GM18517 (cell line): ENCODE results near the gene CNOT3.

Experiments
- ATAC-seq: cut with Tn5 transposase; IDR thresholded peaks from one replicate; pipeline ENCODE4 v1.9.1; 2021; ENCODE audit warnings: mild to moderate bottlenecking, moderate library complexity; ENCODE audit not compliant: unreplicated experiment

The CNOT3 gene

DNA sequence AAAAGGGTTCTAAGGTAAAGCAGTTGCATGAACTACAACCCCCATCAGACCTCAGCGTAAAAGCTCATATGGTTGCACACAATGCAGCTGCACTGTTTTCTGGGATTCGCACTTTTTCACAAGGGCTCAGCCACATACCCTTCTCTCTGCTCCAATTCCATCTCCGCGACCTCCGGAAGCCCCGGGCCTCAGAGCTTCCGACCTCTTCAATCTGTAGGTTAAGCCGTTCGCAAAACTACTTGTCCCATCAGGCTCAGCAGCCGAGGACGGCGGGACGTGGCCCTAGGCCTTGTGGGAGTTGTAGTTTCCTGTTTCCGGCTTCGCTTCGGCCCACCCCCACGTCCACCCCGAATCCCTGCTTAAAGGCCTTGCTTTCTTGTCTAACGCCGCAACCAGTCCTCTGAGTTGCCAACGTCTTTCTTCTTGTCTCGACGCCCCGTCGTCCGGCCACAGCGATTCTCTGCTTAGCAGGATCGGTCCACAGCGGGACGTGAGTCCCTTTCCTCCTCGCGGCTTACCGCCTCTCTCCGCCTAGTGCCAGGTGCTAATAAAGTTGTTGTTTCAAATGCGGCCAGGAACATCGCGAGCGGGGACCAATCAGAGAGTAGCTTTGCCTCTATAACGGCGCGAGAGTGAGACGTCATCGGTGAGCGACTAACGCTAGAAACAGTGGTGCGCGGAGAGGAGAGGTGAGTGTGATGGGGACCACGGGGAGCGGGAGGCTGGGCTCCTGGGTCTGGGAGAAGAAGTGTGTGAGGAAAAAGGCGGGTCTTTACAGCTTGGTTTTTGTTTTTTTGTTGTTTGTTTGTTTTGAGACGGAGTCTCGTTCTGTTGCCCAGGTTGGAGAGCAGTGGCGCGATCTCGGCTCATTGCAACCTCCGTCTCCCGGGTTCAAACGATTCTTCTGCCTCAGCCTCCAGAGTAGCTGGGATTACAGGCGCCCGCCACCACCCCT lies 22.2 kb upstream of the CNOT3 start, which contains the start of the genes PRPF31 and TFPT:
PRPF31 (plus strand) TSS at position 646 of the 955 bp plus-strand sequence. CDS start 2,525 bp downstream, outside the sequence.
TFPT (minus strand) TSS at position 549 of the 955 bp plus-strand sequence; CDS start at position 161, 388 bp downstream.
- peak; percentile 81 for ATAC-seq

DNA sequence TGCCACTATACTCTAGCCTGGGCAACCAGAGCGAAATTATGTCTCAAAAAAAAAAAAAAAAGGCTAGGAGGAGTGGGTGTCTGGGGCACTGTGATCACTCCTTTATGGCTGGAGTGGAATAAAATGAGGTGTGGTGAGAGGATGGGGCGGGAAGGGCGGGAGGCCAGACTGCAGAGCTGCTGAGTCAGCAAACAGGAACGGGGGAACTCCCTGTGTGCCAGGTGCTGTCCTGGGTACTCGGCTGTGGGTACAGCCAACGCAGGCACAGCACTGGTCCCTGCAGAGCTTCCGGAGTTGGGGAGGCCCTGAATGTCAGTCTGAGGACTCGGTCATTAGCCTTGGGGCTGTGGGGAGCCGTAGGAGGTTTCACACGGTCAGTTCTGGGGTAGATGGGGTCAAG lies 16.3 kb upstream of the CNOT3 start:
- ATAC-seq: no peak

- ATAC-seq: no peak
Observed at GRCh38 chr19:54123682-54124081, 13.9 kb upstream of the CNOT3 start.

DNA sequence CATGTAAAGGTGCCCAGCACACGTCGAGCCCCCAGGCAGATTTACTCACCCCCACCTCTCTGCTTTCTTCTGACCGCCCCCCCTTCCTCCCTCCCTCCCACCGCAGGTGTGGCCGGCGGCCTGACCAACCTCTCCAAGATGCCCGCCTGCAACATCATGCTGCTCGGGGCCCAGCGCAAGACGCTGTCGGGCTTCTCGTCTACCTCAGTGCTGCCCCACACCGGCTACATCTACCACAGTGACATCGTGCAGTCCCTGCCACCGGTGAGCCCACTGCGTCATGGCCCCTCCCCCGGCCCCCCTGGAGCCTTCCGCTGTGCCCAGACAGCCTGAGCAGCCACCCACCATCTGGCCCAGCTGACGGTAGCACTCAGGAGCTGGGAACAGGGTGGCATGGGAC lies 13.2 kb upstream of the CNOT3 start:
- no peak for ATAC-seq

- ATAC-seq: no peak
Observed at GRCh38 chr19:54125713-54126112, 11.8 kb upstream of the CNOT3 start.

DNA sequence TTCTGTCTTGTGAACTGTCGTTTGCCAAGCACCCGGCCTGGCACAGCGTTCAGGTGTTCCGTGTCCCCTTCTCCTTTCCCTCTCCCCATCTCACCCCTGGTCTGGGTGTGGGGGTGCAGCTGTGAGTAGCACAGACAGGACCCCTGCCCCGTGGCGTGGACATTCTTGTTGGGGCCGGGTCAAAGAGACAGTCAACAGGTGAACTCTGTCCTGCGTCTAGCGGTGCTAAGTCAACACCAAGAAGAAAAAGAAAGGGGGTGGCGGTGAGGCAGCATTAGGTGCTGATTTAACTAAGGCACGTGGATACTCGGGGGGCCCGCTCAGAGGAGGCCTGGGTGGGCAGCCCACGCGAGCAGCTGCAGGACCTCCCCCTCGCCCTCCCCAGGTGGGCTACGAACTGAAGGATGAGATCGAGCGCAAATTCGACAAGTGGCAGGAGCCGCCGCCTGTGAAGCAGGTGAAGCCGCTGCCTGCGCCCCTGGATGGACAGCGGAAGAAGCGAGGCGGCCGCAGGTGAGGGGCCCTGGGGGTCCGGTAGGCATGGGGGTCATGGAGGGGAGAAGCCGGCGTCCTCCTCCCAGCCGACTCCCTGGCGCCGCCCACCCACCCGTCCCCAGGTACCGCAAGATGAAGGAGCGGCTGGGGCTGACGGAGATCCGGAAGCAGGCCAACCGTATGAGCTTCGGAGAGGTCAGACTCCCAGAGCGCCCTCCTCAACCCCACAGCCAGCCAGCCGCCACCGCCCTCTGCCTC lies 9.7 kb upstream of the CNOT3 start:
- ATAC-seq: no peak

DNA sequence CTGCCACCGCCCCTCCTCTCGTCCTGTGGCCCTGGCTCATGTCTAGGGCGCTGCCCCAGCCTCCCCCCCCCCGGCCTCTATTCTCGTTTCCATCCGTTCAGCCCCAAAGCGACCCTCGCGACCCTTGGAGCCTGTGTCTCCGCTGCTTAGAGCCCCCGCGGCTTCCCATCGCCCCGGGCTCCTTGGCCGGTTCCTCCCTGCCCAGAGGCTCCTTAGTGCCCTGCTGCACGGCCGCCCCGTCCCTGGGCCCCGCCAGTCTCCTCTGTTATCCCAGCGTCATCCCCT lies 9.2 kb upstream of the CNOT3 start:
- ATAC-seq: no peak

- ATAC-seq: no peak
Observed at GRCh38 chr19:54128796-54129616, 8.6 kb upstream of the CNOT3 start.

- ATAC-seq: no peak
Observed at GRCh38 chr19:54129617-54129996, 8.0 kb upstream of the CNOT3 start.

DNA sequence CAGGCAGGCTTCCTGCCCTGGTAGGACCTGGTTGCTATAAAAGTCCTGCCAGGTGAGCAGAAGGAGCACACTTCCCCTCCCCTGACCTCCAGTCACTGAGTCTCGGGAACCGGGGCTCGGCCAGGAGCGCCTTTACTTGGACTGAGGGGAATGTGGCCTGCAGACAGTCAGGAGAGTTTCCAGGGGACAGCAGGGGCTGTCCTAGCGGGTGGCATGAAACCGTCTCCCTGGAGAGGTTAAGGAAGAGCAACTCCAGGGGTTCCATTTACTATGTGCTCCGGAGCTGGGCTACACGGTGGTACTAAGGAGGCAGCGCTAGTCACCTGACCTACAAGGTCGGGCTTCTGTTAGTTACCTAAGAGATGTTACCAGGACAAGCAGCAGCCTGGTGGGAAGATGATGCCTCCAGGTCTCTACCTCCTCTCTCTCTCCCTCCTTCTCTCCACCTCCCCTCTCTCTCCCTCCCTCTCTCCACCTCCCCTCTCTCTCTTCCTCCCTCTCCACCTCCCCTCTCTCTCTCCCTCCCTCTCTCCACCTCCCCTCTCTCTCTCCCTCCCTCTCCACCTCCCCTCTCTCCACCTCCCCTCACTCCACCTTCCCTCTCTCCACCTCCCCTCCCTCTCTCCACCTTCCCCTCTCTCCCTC lies 4.1 kb upstream of the CNOT3 start:
- ATAC-seq: no peak

- ATAC-seq: no peak
Observed at GRCh38 chr19:54133957-54134590, 3.5 kb upstream of the CNOT3 start.

DNA sequence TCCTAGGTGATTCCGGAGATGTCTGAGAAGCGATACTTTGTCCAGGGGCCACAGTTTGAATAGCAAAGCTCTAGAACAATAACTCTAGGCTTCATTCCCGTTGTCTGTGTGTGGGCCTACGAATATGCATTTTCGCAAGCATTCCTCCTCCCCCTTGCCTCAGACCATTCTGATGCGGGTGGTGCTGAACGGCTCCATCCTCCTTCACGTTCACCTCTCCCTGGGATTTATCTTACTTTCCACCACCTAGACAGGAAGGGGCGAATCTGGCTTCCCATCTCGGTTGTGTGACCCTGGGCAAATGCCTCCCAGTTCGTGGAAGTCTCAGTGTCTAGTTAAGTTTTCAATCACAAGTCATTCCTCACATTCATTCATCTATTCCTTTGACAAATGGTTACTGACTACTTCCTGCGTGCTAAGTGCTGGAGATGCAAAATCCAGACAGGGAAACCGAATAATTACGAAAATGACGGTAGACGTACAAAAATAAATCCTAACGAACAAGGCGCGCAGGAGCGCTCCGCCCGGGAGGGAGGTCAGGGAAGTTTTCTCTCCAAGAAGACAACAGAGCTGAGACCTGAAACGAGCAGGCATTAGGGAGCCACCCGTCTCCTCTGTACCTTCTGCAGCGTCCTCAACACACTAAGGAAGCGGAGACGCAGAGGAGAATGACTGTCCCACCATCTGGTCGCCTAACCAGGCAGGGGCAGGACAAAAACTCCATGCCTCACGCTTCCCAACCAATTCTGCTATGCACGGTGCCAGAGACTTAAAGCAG lies 1.3 kb upstream of the CNOT3 start:
- no peak for ATAC-seq

- peak; percentile 85 for ATAC-seq
Observed at GRCh38 chr19:54136864-54137698, 481 bp upstream of the CNOT3 start.

DNA sequence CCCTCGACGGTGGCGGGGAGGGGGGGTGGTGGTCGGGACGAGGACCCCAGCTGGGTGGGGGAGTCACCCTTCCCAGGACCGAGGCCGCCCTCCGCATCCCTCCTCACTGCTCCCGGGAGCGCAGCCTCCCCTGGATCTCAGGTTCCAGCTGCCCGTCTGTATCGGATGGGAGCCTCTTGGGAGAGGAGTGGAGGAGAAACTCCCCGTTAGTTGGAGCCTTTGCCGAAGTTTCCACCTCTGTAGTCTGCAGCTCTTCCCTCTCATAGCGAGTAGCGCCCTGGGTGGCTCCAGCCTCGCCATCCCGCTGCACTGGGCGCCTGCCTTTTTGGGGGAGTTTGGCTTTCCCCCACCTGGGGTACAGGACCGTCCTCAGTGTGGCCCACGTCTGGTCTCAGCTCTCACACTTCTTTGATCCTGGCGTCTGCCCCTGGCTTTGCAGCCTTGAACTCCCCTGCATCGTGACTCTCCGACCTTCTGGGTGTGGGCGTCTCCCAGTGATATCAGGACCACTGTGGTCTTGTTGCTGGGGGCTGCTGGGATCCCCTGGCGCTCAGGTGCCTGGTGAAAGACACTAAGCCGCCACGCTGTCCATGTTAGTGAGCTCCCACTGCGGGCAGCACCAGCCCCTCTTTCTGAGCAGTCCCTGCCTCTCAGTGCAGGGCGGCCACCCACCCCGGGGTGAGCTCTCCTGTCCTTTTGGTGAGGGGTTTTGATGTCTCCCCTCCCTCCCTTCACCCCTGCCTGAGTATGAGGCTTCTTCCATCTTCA lies 1.1 kb downstream of the CNOT3 start:
- ATAC-seq: no peak

DNA sequence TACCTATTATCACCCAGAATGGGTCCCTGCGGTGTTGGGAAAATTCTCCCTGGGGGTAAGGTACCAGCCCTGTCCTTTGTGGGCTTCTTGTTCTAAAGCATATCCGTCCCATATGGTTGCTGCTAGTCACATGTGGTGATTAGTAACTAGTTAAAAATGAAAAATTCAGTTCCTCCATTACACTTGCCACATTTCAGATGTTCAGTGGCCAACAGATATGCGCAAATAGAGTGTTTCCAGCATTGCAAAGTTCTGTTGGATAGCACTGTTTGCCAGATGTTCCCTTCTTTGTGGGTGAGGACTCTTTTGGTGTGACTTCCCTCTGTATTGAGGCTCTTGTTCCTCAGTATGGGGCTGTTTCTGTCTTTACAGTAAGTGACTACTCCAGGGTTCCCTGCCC lies 3.8 kb downstream of the CNOT3 start:
- no peak for ATAC-seq

DNA sequence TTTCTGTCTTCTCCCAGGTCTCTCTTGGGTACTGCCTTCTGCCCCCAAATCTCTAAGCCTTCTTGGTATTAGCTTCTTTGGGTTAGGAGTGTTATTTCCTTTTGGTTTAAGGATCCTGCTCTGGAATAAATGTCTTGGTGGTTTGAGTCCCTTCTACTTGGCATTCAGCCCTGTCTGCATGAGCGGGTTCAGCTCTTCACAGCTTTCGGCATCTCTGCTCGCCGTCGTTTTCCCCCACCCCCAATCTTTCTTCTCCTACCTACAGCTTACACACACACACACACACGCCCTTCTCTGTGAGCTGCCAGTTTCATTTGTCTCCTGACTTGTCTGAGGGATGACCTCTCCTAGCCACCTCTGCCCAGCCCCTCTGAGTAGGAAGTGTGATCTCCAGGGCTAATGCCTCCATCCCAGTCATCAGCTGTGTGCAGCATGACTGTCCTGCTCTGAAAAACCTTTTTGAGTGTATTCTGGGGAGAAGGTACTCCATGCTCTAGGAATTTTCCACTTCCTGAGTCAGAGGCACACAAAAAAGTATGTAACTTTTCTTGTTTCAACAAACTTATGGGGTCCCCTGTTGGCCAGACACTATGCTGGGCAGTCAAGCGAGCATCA lies 4.7 kb downstream of the CNOT3 start:
- ATAC-seq: no peak

- ATAC-seq: no peak
Observed at GRCh38 chr19:54145541-54146158, 8.1 kb downstream of the CNOT3 start.
